CD4-positive, alpha-beta T cell (primary cell): ENCODE results near the gene RNASE13. TPM values are rescaled to one million over a fixed set of nuclear protein-coding genes. Genes with fewer than 3 reads are reported as not detected.

Experiments
- ATAC-seq: fragments of 200-7000 bp; cut with Tn5 transposase; one replicate; pipeline ENCODE4 v1.10.0; 2022; ENCODE audit warnings: mild to moderate bottlenecking; ENCODE audit not compliant: poor library complexity
- CTCF ChIA-PET: fragments of 350-600 bp; sonication (Branson Sonifier 250); formaldehyde crosslinking; loops from one replicate; lab custom pipeline; 2021; ENCODE audit warnings: antibody characterized with exemption, inconsistent platforms; lab: Charles Lee
- POLR2A ChIA-PET: fragments of 350-600 bp; sonication (Branson Sonifier 250); formaldehyde crosslinking; loops from one replicate; lab custom pipeline; 2021; ENCODE audit warnings: antibody characterized with exemption, inconsistent platforms; lab: Charles Lee
- DNase-seq, 14 experiments: peaks; one replicate each; pipeline ENCODE4 v3.0.0-alpha.2; 2013 to 2020; ENCODE audit warnings: mixed read lengths in 2 of 14
- H3K27ac ChIP-seq, 2 donors: one replicate each; pipeline versions ENCODE4 v1.5.1 to v1.7.0; 2013; ENCODE audit warnings: low read length in 2 of 2, low read depth in 1 of 2, mild to moderate bottlenecking in 1 of 2
- H3K27me3 ChIP-seq, 2 experiments: 1 replicate in 1 of 2; 2 replicates in 1 of 2; pipeline versions ENCODE4 v1.6.1 to v1.7.0; 2013; ENCODE audit warnings: low read length in 2 of 2, control low read depth in 1 of 2, mild to moderate bottlenecking in 1 of 2, moderate library complexity in 1 of 2; ENCODE audit not compliant: insufficient read depth in 2 of 2, control insufficient read depth in 1 of 2
- H3K36me3 ChIP-seq: one replicate; pipeline ENCODE4 v1.6.1; 2013; ENCODE audit warnings: low read length, control low read depth; ENCODE audit not compliant: insufficient read depth
- H3K4me1 ChIP-seq: one replicate; pipeline ENCODE4 v1.6.1; 2013; ENCODE audit warnings: low read length, control low read depth; ENCODE audit not compliant: insufficient read depth
- H3K4me3 ChIP-seq: one replicate; pipeline ENCODE4 v1.5.1; 2013; ENCODE audit warnings: mild to moderate bottlenecking, low read length, moderate library complexity
- H3K9me3 ChIP-seq, 2 experiments: 1 replicate in 1 of 2; 2 replicates in 1 of 2; pipeline versions ENCODE4 v1.6.1 to v1.7.0; 2013; ENCODE audit warnings: low read length in 2 of 2, mild to moderate bottlenecking in 2 of 2, control low read depth in 1 of 2, moderate library complexity in 1 of 2; ENCODE audit not compliant: control insufficient read depth in 1 of 2, insufficient read depth in 1 of 2
- H3K27ac Mint-ChIP-seq: one replicate; pipeline ENCODE4 v1.8.0; 2020; ENCODE audit warnings: mixed read lengths
- H3K27me3 Mint-ChIP-seq: one replicate; pipeline ENCODE4 v1.8.0; 2021; ENCODE audit warnings: mixed read lengths
- H3K36me3 Mint-ChIP-seq: one replicate; pipeline ENCODE4 v1.8.0; 2021; ENCODE audit warnings: low read depth, mixed read lengths
- H3K4me1 Mint-ChIP-seq: one replicate; pipeline ENCODE4 v1.8.0; 2021; ENCODE audit warnings: low read depth, mixed read lengths
- H3K4me3 Mint-ChIP-seq: one replicate; pipeline ENCODE4 v1.8.0; 2020; ENCODE audit warnings: mild to moderate bottlenecking, mixed read lengths
- H3K9me3 Mint-ChIP-seq: one replicate; pipeline ENCODE4 v1.8.0; 2020; ENCODE audit warnings: mixed read lengths
- intact Hi-C, 2 experiments: fragments of 100-400 bp; cut with DNase I in 1 of 2; cut with micrococcal nuclease in 1 of 2; formaldehyde crosslinking; loops; one replicate each; pipeline versions ENCODE4 v1.15.1 to v1.9.0; 2023 to 2025; cut with DNase I, micrococcal nuclease
- total RNA-seq, 174 experiments: library from RNA in 2 of 174; stranded (reverse) in 2 of 174; gene quantifications; one replicate each; pipeline ENCODE4 v1.2.3 and lab custom pipeline; 2021 to 2026
- TF ChIP-seq, protein P1 (sequence below): fragments of 200-600 bp; IDR thresholded peaks from one replicate; pipeline ENCODE4 v1.8.0; 2022; ENCODE audit warnings: antibody characterized with exemption, mild to moderate bottlenecking

RNASE13 gene
- total RNA-seq, 2 experiments from 2014 or later: not detected

DNA sequence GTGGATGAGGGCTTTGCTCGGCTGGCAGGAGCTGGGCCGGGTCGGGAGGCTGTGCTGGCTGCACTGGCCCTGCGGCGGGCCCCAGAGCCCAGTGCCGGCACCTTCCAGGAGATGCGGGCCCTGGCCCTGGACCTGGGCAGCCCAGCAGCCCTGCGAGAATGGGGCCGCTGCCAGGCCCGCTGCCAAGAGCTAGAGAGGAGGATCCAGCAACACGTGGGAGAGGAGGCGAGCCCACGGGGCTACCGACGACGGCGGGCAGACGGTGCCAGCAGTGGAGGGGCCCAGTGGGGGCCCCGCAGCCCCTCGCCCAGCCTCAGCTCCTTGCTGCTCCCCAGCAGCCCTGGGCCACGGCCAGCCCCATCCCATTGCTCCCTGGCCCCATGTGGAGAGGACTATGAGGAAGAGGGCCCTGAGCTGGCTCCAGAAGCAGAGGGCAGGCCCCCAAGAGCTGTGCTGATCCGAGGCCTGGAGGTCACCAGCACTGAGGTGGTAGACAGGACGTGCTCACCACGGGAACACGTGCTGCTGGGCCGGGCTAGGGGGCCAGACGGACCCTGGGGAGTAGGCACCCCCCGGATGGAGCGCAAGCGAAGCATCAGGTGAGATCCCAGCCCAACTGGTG is 47.0 kb upstream of the RNASE13 start:
- POLR2A ChIA-PET: no interaction called here
- TF ChIP-seq, protein P1, sequence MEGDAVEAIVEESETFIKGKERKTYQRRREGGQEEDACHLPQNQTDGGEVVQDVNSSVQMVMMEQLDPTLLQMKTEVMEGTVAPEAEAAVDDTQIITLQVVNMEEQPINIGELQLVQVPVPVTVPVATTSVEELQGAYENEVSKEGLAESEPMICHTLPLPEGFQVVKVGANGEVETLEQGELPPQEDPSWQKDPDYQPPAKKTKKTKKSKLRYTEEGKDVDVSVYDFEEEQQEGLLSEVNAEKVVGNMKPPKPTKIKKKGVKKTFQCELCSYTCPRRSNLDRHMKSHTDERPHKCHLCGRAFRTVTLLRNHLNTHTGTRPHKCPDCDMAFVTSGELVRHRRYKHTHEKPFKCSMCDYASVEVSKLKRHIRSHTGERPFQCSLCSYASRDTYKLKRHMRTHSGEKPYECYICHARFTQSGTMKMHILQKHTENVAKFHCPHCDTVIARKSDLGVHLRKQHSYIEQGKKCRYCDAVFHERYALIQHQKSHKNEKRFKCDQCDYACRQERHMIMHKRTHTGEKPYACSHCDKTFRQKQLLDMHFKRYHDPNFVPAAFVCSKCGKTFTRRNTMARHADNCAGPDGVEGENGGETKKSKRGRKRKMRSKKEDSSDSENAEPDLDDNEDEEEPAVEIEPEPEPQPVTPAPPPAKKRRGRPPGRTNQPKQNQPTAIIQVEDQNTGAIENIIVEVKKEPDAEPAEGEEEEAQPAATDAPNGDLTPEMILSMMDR: no peak
- H3K4me3 Mint-ChIP-seq: no peak overlapping the region
- CTCF ChIA-PET: no interaction called here
- H3K27ac ChIP-seq: no peak overlapping the region
- DNase-seq (no peak), ATAC-seq (no peak)
- H3K27me3 Mint-ChIP-seq: peaks cover 8% of the 10 kb centered on the region
- H3K36me3 Mint-ChIP-seq: no peaks in the 10 kb centered on the region
- H3K4me1 ChIP-seq: peaks cover 2% of the 10 kb centered on the region
- peaks cover 10% of the 10 kb centered on the region for H3K4me1 Mint-ChIP-seq
- no peaks in the 10 kb centered on the region for H3K36me3 ChIP-seq
- H3K4me3 ChIP-seq: no peak overlapping the region
- no peak overlapping the region for H3K27ac Mint-ChIP-seq
- no peaks in the 10 kb centered on the region for H3K9me3 Mint-ChIP-seq
- intact Hi-C loops: loop anchor here in 1 of 2 experiments (10.0 kb wide), 1 partner anchor 617 kb away; the partner anchor contains the start of genes PIP4P1 and PNP
- H3K27me3 ChIP-seq: no peaks in the 10 kb centered on the region
- H3K9me3 ChIP-seq: no peaks in the 10 kb centered on the region

DNA sequence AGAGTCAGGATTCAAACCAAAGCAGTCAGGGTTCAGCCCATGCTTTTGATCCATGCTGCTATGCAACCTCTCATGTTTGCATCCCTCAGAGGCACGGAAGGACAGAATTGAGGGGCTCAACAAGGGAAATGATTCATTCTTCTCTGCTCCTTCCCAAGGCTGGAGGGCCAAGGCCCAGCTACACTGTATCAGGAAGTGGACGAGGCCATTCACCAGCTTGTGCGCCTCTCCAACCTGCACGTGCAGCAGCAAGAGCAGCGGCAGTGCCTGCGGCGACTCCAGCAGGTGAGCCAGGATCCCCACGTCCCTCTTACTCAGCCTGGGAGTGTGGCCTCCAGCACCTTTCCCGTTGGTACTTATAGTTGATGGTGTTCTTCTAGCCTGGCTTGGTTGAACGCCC is 44.1 kb upstream of the RNASE13 start:
- intact Hi-C loops: no loop called here
- no peak overlapping the region for H3K27ac Mint-ChIP-seq
- no peaks in the 10 kb centered on the region for H3K36me3 ChIP-seq
- ATAC-seq: no peak
- no peaks in the 10 kb centered on the region for H3K9me3 Mint-ChIP-seq
- DNase-seq: no peak
- H3K36me3 Mint-ChIP-seq: no peaks in the 10 kb centered on the region
- CTCF ChIA-PET: no interaction called here
- no peaks in the 10 kb centered on the region for H3K27me3 ChIP-seq
- TF ChIP-seq, protein P1: no peak
- no peaks in the 10 kb centered on the region for H3K4me1 Mint-ChIP-seq
- no peaks in the 10 kb centered on the region for H3K9me3 ChIP-seq
- H3K27ac ChIP-seq: no peak overlapping the region
- POLR2A ChIA-PET: no interaction called here
- no peak overlapping the region for H3K4me3 Mint-ChIP-seq
- peaks cover 15% of the 10 kb centered on the region for H3K27me3 Mint-ChIP-seq
- no peaks in the 10 kb centered on the region for H3K4me1 ChIP-seq
- no peak overlapping the region for H3K4me3 ChIP-seq

DNA sequence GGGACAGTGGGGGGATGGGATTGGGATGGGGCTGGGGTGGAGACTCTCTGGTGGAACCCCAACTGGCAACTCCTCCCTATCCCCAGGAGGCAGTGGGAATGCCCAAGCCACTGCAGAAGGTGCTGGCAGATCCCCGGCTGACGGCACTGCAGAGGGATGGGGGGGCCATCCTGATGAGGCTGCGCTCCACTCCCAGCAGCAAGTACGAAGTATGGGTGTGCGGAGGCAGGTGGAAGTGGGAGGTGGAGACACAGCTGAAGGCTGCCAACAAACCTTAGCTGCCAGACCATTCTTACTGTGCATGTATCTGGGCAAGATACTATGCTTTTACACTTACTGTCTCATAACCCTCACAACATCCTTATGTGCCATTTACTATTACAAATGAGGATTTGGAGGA is 43.7 kb upstream of the RNASE13 start:
- no peak overlapping the region for H3K27ac Mint-ChIP-seq

More for the DNA sequence above, 43.7 kb upstream of the RNASE13 start:
- no peak for ATAC-seq
- Mint-ChIP-seq H3K36me3 (no peaks in the 10 kb centered on the region), H3K27me3 (peaks cover 19% of the 10 kb centered on the region), H3K4me1 (no peaks in the 10 kb centered on the region), H3K4me3 (no peak overlapping the region), H3K9me3 (no peaks in the 10 kb centered on the region)
- Histone ChIP-seq H3K27ac (no peak overlapping the region), H3K36me3 (no peaks in the 10 kb centered on the region), H3K4me3 (no peak overlapping the region), H3K4me1 (no peaks in the 10 kb centered on the region), H3K27me3 (no peaks in the 10 kb centered on the region), H3K9me3 (no peaks in the 10 kb centered on the region)
- POLR2A ChIA-PET: no interaction called here
- CTCF ChIA-PET: no interaction called here
- TF ChIP-seq, protein P1: no peak
- no peak for DNase-seq
- intact Hi-C loops: no loop called here
